Parathyroid adenoma (tissue), 2 donors: ENCODE measurements around the gene SRP14.

Source experiments
- H2AFZ ChIP-seq: fragments of 300-600 bp; sonication (generic); one replicate; pipeline ENCODE4 v1.7.0; 2017; ENCODE audit warnings: antibody characterized with exemption, mild to moderate bottlenecking
- H3K27ac ChIP-seq: fragments of 300-600 bp; sonication (generic); one replicate; pipeline ENCODE4 v1.7.0; 2017
- H3K27me3 ChIP-seq: fragments of 300-600 bp; sonication (generic); one replicate; pipeline ENCODE4 v1.7.0; 2017; ENCODE audit warnings: low read length; ENCODE audit not compliant: control insufficient read depth, insufficient read depth
- H3K36me3 ChIP-seq: fragments of 300-600 bp; sonication (generic); one replicate; pipeline ENCODE4 v1.7.0; 2017; ENCODE audit warnings: low read length; ENCODE audit not compliant: control insufficient read depth, insufficient read depth
- H3K4me1 ChIP-seq: fragments of 300-600 bp; sonication (generic); one replicate; pipeline ENCODE4 v1.7.0; 2017; ENCODE audit warnings: control low read depth
- H3K4me2 ChIP-seq: fragments of 300-600 bp; sonication (generic); one replicate; pipeline ENCODE4 v1.7.0; 2017; ENCODE audit warnings: low read length
- H3K4me3 ChIP-seq: fragments of 300-600 bp; sonication (generic); one replicate; pipeline ENCODE4 v1.7.0; 2017; ENCODE audit warnings: low read depth, low read length
- H3K79me2 ChIP-seq: fragments of 300-600 bp; sonication (generic); one replicate; pipeline ENCODE4 v1.7.0; 2017; ENCODE audit warnings: control low read depth
- H3K9ac ChIP-seq: fragments of 300-600 bp; sonication (generic); one replicate; pipeline ENCODE4 v1.7.0; 2017; ENCODE audit warnings: mild to moderate bottlenecking
- H3K9me3 ChIP-seq: fragments of 300-600 bp; sonication (generic); one replicate; pipeline ENCODE4 v1.7.0; 2017; ENCODE audit warnings: low read length; ENCODE audit not compliant: control insufficient read depth
- CTCF ChIP-seq: fragments of 300-600 bp; sonication (generic); IDR thresholded peaks from one replicate; pipeline ENCODE4 v1.7.0; 2017; ENCODE audit warnings: antibody characterized with exemption, mild to moderate bottlenecking
- donor health status: primary hyperparathyroidism.

SRP14 gene

GRCh38 chr15:40046721-40047414 is 7.9 kb upstream of the SRP14 start:
- no peaks in the 10 kb centered on the region for H3K4me1 ChIP-seq
- no peaks in the 10 kb centered on the region for H3K36me3 ChIP-seq
- H3K9ac ChIP-seq, result no peak overlapping the region

GRCh38 chr15:40045572-40046217 is 6.7 kb upstream of the SRP14 start:
- Histone ChIP-seq H3K9ac (no peak overlapping the region), H3K9me3 (no peaks in the 10 kb centered on the region), H3K36me3 (no peaks in the 10 kb centered on the region), H3K4me3 (no peak overlapping the region), H3K79me2 (no peaks in the 10 kb centered on the region), H2AFZ (peak overlapping the region; percentile 19), H3K4me1 (no peaks in the 10 kb centered on the region), H3K27ac (no peak overlapping the region), H3K27me3 (no peaks in the 10 kb centered on the region), H3K4me2 (peak overlapping the region; percentile 25)
- no peak for TF ChIP-seq CTCF

More at GRCh38 chr15:40046721-40047414, 7.9 kb upstream of the SRP14 start:
- H3K27ac ChIP-seq, result no peak overlapping the region
- no peak overlapping the region for H2AFZ ChIP-seq
- no peaks in the 10 kb centered on the region for H3K27me3 ChIP-seq
- no peak overlapping the region for H3K4me2 ChIP-seq
- TF ChIP-seq CTCF, result no peak
- no peak overlapping the region for H3K4me3 ChIP-seq
- H3K79me2 ChIP-seq, result no peaks in the 10 kb centered on the region
- no peaks in the 10 kb centered on the region for H3K9me3 ChIP-seq

- H3K4me2 ChIP-seq, result peak overlapping the region; percentile 25
- H3K4me3 ChIP-seq, result no peak overlapping the region
- no peak overlapping the region for H3K9ac ChIP-seq
- no peaks in the 10 kb centered on the region for H3K27me3 ChIP-seq
- peak; percentile 88 for TF ChIP-seq CTCF
- peaks cover 3% of the 10 kb centered on the region for H3K4me1 ChIP-seq
- peak overlapping the region; percentile 58 for H2AFZ ChIP-seq
- no peaks in the 10 kb centered on the region for H3K9me3 ChIP-seq
- H3K27ac ChIP-seq, result no peak overlapping the region
- no peaks in the 10 kb centered on the region for H3K36me3 ChIP-seq
- no peaks in the 10 kb centered on the region for H3K79me2 ChIP-seq
Observed at GRCh38 chr15:40044717-40045571, 6.0 kb upstream of the SRP14 start.

- Histone ChIP-seq H3K4me1 (peaks cover 3% of the 10 kb centered on the region), H3K79me2 (no peaks in the 10 kb centered on the region), H3K9ac (no peak overlapping the region), H2AFZ (no peak overlapping the region), H3K4me3 (no peak overlapping the region), H3K36me3 (no peaks in the 10 kb centered on the region), H3K9me3 (no peaks in the 10 kb centered on the region), H3K4me2 (no peak overlapping the region), H3K27me3 (no peaks in the 10 kb centered on the region), H3K27ac (no peak overlapping the region)
- TF ChIP-seq CTCF, result no peak
Observed at GRCh38 chr15:40043927-40044716, 5.1 kb upstream of the SRP14 start.
